PC-9 (cell line): ENCODE measurements around the gene PNPLA3. TPM values are rescaled to one million over a fixed set of nuclear protein-coding genes. Genes with fewer than 3 reads are reported as not detected.

Experiments used
- BruUV-seq: library from RNA; stranded (reverse); fragments of 400-500 nt; replicated peaks from 2 replicates; lab custom pipeline; 2021; lab: Mats Ljungman, UMichigan
- CTCF ChIA-PET: fragments of 300-600 bp; sonication (Branson Sonifier 250); formaldehyde crosslinking; loops from one replicate; lab custom pipeline; 2022; ENCODE audit warnings: antibody characterized with exemption; lab: Charles Lee
- POLR2A ChIA-PET: fragments of 300-600 bp; sonication (Branson Sonifier 250); formaldehyde crosslinking; loops from one replicate; lab custom pipeline; 2022; ENCODE audit warnings: antibody characterized with exemption; ENCODE audit not compliant: unreplicated experiment; lab: Charles Lee
- DNase-seq, 2 experiments: peaks; one replicate each; pipeline versions ENCODE4 v3.0.0 to v3.0.0-alpha.2; 2015 to 2022; ENCODE audit warnings: mixed read lengths in 1 of 2
- H2AFZ ChIP-seq: fragments of 200-600 bp; sonication (generic); 2 replicates; pipeline ENCODE4 v1.8.1; 2017; ENCODE audit warnings: antibody characterized with exemption
- H3F3A ChIP-seq: fragments of 200-600 bp; sonication (generic); 2 replicates; pipeline ENCODE4 v1.8.1; 2017; ENCODE audit warnings: antibody characterized with exemption, mild to moderate bottlenecking, low read depth; ENCODE audit not compliant: insufficient read depth
- H3K27ac ChIP-seq: fragments of 200-600 bp; sonication (generic); 2 replicates; pipeline ENCODE4 v1.6.1; 2016; ENCODE audit warnings: mixed run types
- H3K27me3 ChIP-seq: fragments of 200-600 bp; sonication (generic); 2 replicates; pipeline ENCODE4 v1.6.1; 2016; ENCODE audit warnings: low read depth, mixed run types; ENCODE audit not compliant: insufficient read depth
- H3K36me3 ChIP-seq: fragments of 200-600 bp; sonication (generic); 2 replicates; pipeline ENCODE4 v1.6.1; 2016; ENCODE audit warnings: low read depth, mixed run types
- H3K4me1 ChIP-seq: fragments of 200-600 bp; sonication (generic); replicated peaks from 2 replicates; pipeline ENCODE4 v1.6.1; 2016; ENCODE audit warnings: mixed run types; ENCODE audit not compliant: insufficient read depth
- H3K4me2 ChIP-seq: fragments of 200-600 bp; sonication (generic); 2 replicates; pipeline ENCODE4 v1.6.1; 2017; ENCODE audit warnings: mixed run types
- H3K4me3 ChIP-seq: fragments of 200-600 bp; sonication (generic); 2 replicates; pipeline ENCODE4 v1.6.1; 2016; ENCODE audit warnings: mixed run types
- H3K79me2 ChIP-seq: fragments of 200-600 bp; sonication (generic); 2 replicates; pipeline ENCODE4 v1.6.1; 2017; ENCODE audit warnings: low read depth, mixed run types
- H3K9me2 ChIP-seq: fragments of 200-600 bp; sonication (generic); 2 replicates; pipeline ENCODE4 v1.8.1; 2017; ENCODE audit warnings: mild to moderate bottlenecking; ENCODE audit not compliant: insufficient read depth
- H3K9me3 ChIP-seq: fragments of 200-600 bp; sonication (generic); 2 replicates; pipeline ENCODE4 v1.8.1; 2016; ENCODE audit warnings: low read depth; ENCODE audit not compliant: insufficient read depth
- H4K20me1 ChIP-seq: fragments of 200-600 bp; sonication (generic); 2 replicates; pipeline ENCODE4 v1.8.1; 2017; ENCODE audit not compliant: insufficient read depth
- EZH2 ChIP-seq: fragments of 200-600 bp; sonication (generic); IDR thresholded peaks from 2 replicates; pipeline ENCODE4 v1.8.0; 2017; ENCODE audit warnings: antibody characterized with exemption, low read depth
- intact Hi-C: fragments of 100-400 bp; cut with micrococcal nuclease; formaldehyde crosslinking; loops from one replicate; pipeline ENCODE4 v1.10.0; 2022; ENCODE audit not compliant: unreplicated experiment
- total RNA-seq: library from RNA; stranded (reverse); gene quantifications from 2 replicates; pipeline ENCODE4 v1.2.3, GENCODE V29; 2021
- TF ChIP-seq, protein P1 (sequence below): fragments of 200-600 bp; sonication (generic); conservative IDR thresholded peaks from 2 replicates; pipeline ENCODE4 v1.6.1; 2017; ENCODE audit warnings: mixed run types, antibody characterized with exemption, mild to moderate bottlenecking, moderate library complexity

The PNPLA3 gene
- total RNA-seq, 1 experiment from 2014 or later: 26.8 TPM

DNA sequence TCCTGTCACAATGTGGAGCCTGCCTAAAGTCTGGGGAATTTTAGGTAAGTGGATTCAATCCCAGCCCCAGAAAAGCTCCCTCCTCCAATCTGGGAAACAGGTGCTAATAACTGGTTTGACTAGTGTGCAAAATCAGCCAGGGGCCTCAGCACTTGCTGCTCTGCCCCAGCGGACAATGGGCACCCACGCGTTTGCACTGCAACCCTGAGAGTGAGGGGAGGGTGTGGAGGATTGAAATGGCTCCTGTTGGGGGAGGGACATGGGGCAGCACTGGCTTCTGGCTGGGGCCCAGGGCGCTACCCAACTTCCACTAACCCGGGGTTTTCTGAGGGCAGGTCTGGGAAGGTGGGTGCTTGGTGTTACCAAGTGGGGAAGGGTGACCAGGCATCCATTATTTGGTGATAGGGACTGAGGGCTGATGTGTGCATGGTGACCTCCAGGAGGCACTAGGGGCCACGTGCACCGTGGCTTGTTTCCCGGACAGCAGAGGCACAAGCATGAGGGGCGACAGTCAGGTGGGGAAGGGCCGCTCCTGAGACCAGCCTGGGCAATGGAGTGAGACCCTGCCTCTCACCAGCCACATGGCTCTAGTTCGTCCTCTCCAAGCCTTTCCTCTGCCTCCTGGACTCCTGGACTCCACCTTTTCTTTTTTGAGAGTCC, 27.5 kb upstream of the PNPLA3 start:
- ChIA-PET CTCF (no interaction called here), POLR2A (no interaction called here)
- no peak for DNase-seq
- Histone ChIP-seq H3K9me3 (no peaks in the 10 kb centered on the region), H3K4me3 (no peak overlapping the region), H3K27me3 (no peaks in the 10 kb centered on the region), H3K79me2 (no peaks in the 10 kb centered on the region), H4K20me1 (no peaks in the 10 kb centered on the region), H3K36me3 (no peaks in the 10 kb centered on the region), H2AFZ (no peak overlapping the region), H3K27ac (no peak overlapping the region), H3K9me2 (no peaks in the 10 kb centered on the region), H3K4me2 (no peak overlapping the region), H3F3A (peaks cover 24% of the 10 kb centered on the region; the same call in 1 of the 2 replicates), H3K4me1 (peaks cover 37% of the 10 kb centered on the region)
- TF ChIP-seq, protein P1, sequence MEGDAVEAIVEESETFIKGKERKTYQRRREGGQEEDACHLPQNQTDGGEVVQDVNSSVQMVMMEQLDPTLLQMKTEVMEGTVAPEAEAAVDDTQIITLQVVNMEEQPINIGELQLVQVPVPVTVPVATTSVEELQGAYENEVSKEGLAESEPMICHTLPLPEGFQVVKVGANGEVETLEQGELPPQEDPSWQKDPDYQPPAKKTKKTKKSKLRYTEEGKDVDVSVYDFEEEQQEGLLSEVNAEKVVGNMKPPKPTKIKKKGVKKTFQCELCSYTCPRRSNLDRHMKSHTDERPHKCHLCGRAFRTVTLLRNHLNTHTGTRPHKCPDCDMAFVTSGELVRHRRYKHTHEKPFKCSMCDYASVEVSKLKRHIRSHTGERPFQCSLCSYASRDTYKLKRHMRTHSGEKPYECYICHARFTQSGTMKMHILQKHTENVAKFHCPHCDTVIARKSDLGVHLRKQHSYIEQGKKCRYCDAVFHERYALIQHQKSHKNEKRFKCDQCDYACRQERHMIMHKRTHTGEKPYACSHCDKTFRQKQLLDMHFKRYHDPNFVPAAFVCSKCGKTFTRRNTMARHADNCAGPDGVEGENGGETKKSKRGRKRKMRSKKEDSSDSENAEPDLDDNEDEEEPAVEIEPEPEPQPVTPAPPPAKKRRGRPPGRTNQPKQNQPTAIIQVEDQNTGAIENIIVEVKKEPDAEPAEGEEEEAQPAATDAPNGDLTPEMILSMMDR: no peak
- TF ChIP-seq EZH2: no peak
- intact Hi-C loops: no loop called here
- BruUV-seq: no TSS peak

DNA sequence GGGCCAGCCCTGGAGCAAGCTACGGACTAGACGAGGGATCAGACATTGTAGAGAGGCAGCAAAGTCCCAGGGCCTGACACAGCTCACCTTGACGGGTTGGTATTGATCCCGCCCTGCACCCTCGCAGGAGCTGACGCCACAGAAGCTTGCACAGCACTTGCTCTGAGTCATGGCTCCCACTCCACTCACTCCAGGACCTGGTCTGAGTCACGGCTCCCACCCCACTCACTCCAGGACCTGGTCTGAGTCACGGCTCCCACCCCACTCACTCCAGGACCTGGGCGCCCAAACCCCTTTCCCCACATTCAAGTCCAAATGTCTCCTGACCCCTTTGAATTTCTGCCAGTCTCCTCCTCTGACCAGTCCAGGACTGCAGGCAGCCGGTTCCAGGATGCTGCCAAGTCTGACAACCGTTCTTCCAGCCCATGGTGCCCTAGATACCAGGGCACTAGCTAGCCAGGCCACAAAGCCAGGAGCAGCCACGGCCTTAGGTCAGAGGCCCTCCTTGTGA, 25.8 kb upstream of the PNPLA3 start:
- H3K36me3 ChIP-seq: no peaks in the 10 kb centered on the region
- H3K9me2 ChIP-seq: no peaks in the 10 kb centered on the region
- no peaks in the 10 kb centered on the region for H3K27me3 ChIP-seq
- ChIA-PET CTCF (no interaction called here), POLR2A (no interaction called here)
- H3K9me3 ChIP-seq: no peaks in the 10 kb centered on the region
- H3K4me2 ChIP-seq: peak overlapping the region; percentile 59
- H3K4me1 ChIP-seq: peaks cover 52% of the 10 kb centered on the region
- H3F3A ChIP-seq: peaks cover 35% of the 10 kb centered on the region
- no TSS peak for BruUV-seq
- no peak overlapping the region for H3K4me3 ChIP-seq
- intact Hi-C loops: no loop called here
- no peak for TF ChIP-seq EZH2
- TF ChIP-seq, protein P1: no peak
- H4K20me1 ChIP-seq: no peaks in the 10 kb centered on the region
- H3K79me2 ChIP-seq: no peaks in the 10 kb centered on the region
- H3K27ac ChIP-seq: peak overlapping the region; percentile 44
- H2AFZ ChIP-seq: 0 out of 2 replicates have a peak overlapping the region, but pooled peaks have one; percentile 30
- DNase-seq: peak; percentile 64 to 79

DNA sequence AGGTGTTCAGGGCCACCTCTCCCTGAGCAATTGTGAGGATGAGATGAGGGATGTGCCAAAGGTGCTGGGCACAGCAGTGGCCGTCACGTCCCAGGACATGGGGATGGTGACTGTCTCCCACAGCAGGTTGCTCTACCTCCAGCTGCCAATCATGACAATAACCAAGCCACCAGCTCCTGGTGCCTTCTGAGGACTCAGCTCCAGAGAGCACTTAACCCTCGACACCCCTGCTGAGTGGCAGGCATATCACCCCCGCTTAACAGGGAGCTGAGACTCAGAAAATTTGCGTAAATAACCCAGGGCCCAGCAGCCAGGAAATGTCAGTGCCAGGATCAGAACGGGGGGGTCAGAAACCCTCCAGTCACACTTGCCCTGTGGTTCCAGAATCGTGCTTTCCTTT, 23.4 kb upstream of the PNPLA3 start:
- Histone ChIP-seq H3K27ac (no peak overlapping the region), H3K79me2 (no peaks in the 10 kb centered on the region), H3K9me3 (no peaks in the 10 kb centered on the region), H2AFZ (no peak overlapping the region), H4K20me1 (no peaks in the 10 kb centered on the region), H3K9me2 (no peaks in the 10 kb centered on the region), H3K27me3 (no peaks in the 10 kb centered on the region), H3K36me3 (no peaks in the 10 kb centered on the region), H3K4me3 (no peak overlapping the region), H3K4me1 (peaks cover 61% of the 10 kb centered on the region), H3F3A (peaks cover 39% of the 10 kb centered on the region), H3K4me2 (no peak overlapping the region)
- TF ChIP-seq, protein P1: no peak
- no peak for TF ChIP-seq EZH2
- ChIA-PET POLR2A (no interaction called here), CTCF (no interaction called here)
- DNase-seq: no peak
- intact Hi-C loops: no loop called here
- BruUV-seq: no TSS peak
